GM18858 (cell line): ENCODE results near the gene CALB2.
"Not testable (repeated sequence)": the region's sequence is repeated elsewhere in the genome, so short reads cannot be mapped to it uniquely, and the experiment has no call there.

ENCODE experiments used
- ATAC-seq: cut with Tn5 transposase; IDR thresholded peaks from one replicate; pipeline ENCODE4 v1.9.1; 2021; ENCODE audit not compliant: unreplicated experiment

The CALB2 gene

GRCh38 chr16:71352466-71352865 lies 6.1 kb upstream of the CALB2 start:
- ATAC-seq, result no peak

GRCh38 chr16:71352963-71353460 lies 5.5 kb upstream of the CALB2 start:
- no peak for ATAC-seq

GRCh38 chr16:71353736-71354135 lies 4.8 kb upstream of the CALB2 start:
- no peak for ATAC-seq

DNA sequence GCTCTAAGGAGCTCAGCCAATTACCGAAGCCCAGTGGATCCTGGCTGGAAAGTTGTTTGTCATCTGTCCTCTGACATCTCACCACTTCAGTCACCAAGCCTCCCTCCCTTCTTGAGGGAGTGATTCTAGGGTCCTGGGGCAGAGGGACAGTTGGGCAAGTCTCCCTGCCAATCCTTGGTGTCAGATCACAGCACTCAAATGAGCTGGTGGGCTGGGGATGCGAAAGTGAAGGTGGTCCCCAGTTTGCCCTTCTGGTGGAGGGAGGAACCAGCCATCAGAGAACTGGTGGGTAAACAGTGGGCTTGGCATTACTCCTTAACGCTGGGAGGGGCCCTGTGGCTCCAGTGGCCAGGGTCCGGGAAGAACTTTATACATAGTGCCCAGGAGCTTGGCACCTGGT lies 4.4 kb upstream of the CALB2 start:
- no peak for ATAC-seq

DNA sequence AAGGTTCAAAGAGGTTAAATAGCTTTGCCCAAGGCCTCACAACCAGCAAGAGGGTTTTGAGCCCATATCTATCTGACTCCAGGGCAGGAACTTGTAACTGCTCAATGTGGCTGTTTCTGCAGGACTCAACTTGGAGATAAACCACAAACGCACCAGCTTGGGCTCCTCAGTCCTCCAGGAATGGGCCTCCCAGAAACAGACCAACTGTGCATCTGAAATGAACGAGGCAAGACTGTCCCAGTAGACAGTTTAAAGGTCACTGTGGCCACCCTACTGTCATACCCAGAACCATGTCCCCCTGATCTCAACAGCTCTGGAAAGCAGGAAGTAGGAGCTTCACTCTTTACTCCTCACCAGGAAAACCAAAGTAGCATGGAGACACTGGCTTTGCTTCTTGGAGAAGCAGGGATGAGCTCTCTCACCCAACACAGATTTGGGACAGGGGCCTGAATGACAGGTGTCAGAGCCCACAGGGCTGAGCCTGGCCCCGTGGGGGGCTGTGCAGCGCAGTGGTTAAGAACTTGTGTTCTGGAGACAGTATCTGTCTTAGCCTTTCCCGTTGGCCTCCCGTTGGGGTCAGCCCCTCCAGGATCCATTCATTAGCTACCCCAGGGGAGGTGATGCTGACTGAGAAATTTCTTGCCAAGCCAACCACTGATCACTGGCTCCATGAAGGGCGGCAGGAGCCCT lies 2.3 kb upstream of the CALB2 start:
- no peak for ATAC-seq

- not testable (repeated sequence) for ATAC-seq
Measured at GRCh38 chr16:71356936-71357335, 1.6 kb upstream of the CALB2 start.

GRCh38 chr16:71357681-71358080 lies 842 bp upstream of the CALB2 start:
- no peak for ATAC-seq

- ATAC-seq, result no peak
Measured at GRCh38 chr16:71359431-71359830, 908 bp downstream of the CALB2 start.

- no peak for ATAC-seq
Measured at GRCh38 chr16:71360378-71360777, 1.9 kb downstream of the CALB2 start.

- no peak for ATAC-seq
Measured at GRCh38 chr16:71364133-71364681, 5.7 kb downstream of the CALB2 start.

GRCh38 chr16:71365021-71365420 lies 6.5 kb downstream of the CALB2 start:
- no peak for ATAC-seq

DNA sequence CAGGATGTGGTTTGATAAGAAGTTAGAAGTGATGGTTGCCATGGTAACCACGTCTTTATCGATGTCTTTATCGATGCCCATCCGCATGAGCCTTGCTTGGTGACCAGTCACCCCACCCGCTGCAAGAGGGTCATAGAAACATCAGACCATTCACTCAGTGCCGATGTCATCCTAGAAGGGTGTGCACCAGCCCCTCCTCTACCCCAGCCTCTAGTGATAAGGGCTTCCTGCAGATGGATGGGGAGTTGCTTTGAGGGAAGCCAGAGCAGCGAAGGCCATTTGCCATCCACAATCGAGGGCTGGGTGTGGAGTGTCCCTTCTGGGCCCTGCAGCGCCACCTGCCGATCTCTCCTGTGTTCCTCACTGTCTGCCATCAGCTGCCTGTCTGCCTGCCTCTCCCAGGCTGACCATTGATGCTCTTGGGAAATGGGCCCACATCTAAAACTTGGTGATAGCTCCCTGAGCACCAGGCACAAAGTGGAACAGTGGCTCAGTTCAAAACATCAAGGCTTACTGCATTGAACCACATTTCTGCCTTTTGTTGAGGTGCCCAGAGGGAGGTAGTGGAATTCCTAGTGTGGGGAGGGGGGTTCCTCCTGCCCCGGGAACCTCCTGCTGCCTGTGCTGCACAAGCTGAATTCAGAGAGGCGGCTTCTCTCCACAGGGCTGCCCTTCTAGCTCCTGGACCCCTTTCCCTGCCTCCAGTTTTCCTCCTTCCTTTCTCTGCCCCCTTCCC lies 8.9 kb downstream of the CALB2 start:
- no peak for ATAC-seq

- ATAC-seq, result no peak
Measured at GRCh38 chr16:71368958-71369357, 10.4 kb downstream of the CALB2 start.

DNA sequence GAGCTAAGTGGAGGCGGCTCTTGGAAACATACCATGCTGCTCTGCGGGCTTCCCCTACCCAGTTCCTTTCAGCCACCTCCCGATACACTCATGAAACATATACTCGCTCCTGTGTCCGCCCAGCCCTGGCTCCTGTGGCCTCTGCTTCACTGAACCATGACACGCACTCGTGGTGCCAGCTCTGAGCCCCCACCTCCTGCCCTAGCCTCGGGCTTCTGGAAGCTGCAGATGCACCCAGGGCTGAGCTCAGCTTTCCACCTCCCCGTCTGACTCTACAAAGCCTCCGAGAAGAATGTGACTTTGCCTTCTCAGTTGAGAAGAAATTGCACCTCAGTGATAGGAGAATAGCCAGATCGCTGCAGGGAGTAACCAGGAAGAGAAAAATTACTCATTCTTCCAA lies 11.0 kb downstream of the CALB2 start:
- ATAC-seq, result no peak

- ATAC-seq, result no peak
Measured at GRCh38 chr16:71371237-71371636, 12.7 kb downstream of the CALB2 start.

- no peak for ATAC-seq
Measured at GRCh38 chr16:71373073-71373472, 14.6 kb downstream of the CALB2 start.

- ATAC-seq, result no peak
Measured at GRCh38 chr16:71376465-71377157, 18.1 kb downstream of the CALB2 start.

DNA sequence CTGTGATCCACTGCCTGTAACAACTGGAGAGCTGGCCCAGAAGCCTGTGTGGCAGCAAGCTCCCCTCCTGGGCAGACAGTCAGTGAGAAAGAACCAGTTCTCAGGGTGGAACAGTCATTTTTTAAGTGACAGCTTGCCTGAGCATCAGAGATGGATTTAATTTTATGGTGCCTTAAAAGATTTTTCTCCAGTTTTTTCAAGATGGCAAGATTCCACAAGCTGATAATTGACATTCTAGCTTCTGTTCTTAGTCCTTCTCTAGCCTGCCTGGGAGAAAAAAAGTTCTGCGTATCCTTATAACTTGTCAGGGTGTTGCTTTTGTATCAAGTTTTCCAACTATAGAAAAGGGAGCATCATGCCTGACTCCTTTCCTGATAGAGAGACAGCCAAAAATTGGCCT lies 21.2 kb downstream of the CALB2 start:
- no peak for ATAC-seq

DNA sequence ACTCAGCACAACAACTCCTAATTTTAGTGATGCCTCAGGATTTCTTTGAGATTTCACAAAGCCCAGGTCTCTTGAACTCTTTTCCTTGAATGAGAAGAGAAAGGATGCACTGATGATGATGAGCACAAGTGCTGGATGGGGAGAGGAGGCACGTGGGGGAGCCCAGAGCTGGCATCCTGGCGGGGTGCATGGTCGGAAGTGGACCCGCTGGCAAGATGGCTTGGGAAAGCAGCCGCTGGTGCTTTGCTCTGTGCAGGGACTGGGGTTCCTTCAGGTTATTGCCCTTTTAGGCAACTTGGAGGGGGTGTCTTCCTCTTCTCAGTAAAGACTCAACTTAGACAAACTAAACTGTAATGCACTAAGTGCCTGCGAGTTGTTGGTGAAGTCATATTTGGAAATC lies 22.3 kb downstream of the CALB2 start:
- no peak for ATAC-seq

DNA sequence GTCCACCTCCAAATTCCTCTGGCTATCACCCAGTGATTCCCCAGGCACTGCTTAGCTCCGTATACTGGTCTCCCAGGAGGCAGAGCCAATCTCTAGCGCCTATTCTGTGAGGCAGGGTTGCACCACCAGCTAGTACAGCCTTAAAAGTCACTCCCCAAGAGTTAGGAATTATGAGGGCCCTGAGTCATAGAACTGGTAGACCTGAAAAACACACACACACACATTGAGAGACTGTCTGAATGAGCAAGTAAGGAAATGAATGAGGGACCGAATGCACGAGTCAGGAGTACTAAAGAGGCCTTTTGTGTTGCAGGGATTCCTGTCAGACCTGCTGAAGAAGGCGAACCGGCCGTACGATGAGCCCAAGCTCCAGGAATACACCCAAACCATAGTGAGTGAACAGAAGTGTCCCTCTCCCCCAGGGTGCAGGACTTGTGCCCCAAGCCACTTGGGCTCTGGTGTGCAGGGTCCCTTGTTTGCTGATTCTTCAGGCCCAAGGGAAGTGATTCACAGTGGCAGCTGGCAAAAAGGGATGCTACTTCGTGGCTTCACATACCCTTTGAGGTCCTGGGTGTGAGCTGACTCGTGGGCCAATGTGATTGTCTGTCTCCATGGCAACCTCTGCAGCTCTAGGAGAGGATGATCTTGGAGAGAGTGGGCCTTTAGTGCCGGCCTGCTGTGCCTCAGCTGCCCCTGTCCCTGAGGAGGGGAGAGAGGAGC lies 24.7 kb downstream of the CALB2 start:
- no peak for ATAC-seq
